H7 (cell line): ENCODE measurements around the gene DEFB113. TPM values are rescaled to one million over a fixed set of nuclear protein-coding genes. Genes with fewer than 3 reads are reported as not detected.

Experiments used
- DNase-seq: peaks from one replicate; pipeline ENCODE4 v3.0.0; 2012
- H3K27me3 ChIP-seq: 2 replicates; pipeline ENCODE4 v1.6.0; 2011; ENCODE audit warnings: mild to moderate bottlenecking, low read length; ENCODE audit not compliant: control insufficient read depth, insufficient read depth
- H3K36me3 ChIP-seq: replicated peaks from 2 replicates; pipeline ENCODE4 v1.5.1; 2011; ENCODE audit warnings: low read length; ENCODE audit not compliant: control insufficient read depth, insufficient read depth
- H3K4me3 ChIP-seq: 2 replicates; pipeline ENCODE4 v1.5.1; 2011; ENCODE audit warnings: low read depth, mild to moderate bottlenecking, control low read depth, low read length, moderate library complexity; ENCODE audit not compliant: insufficient read depth
- total RNA-seq: library from RNA; depleted of rRNA; stranded (reverse); fragments of >200 nt; shearing (Covaris generic); gene quantifications from 2 replicates; pipeline ENCODE4 v1.2.3, GENCODE V29; 2014; rRNA removed

DEFB113 gene
- total RNA-seq, result not detected in 2 replicates

GRCh38 chr6:49969605-49970004 lies at the start of gene DEFB113:
Gene DEFB113 (minus strand): TSS chr6:49969625. CDS start chr6:49969625, 0 bp downstream.
- no peak for DNase-seq
- no peak within 1 kb of the TSS for H3K4me3 ChIP-seq
- H3K27me3 ChIP-seq, result no peaks in the 10 kb centered on the region
- no peaks in the 10 kb centered on the region for H3K36me3 ChIP-seq

GRCh38 chr6:50007819-50008218 lies 38.4 kb upstream of the DEFB113 start:
- no peak for DNase-seq
- H3K27me3 ChIP-seq, result no peaks in the 10 kb centered on the region
- H3K4me3 ChIP-seq, result no peak overlapping the region
- no peaks in the 10 kb centered on the region for H3K36me3 ChIP-seq

GRCh38 chr6:50003139-50003538 lies 33.7 kb upstream of the DEFB113 start:
- H3K27me3 ChIP-seq, result no peaks in the 10 kb centered on the region
- H3K36me3 ChIP-seq, result no peaks in the 10 kb centered on the region
- no peak overlapping the region for H3K4me3 ChIP-seq
- DNase-seq, result no peak

- Histone ChIP-seq H3K27me3 (no peaks in the 10 kb centered on the region), H3K4me3 (no peak overlapping the region), H3K36me3 (no peaks in the 10 kb centered on the region)
- no peak for DNase-seq
Observed at GRCh38 chr6:49995278-49995677, 25.9 kb upstream of the DEFB113 start.

GRCh38 chr6:49988900-49989299 lies 19.5 kb upstream of the DEFB113 start:
- no peak for DNase-seq
- no peaks in the 10 kb centered on the region for H3K27me3 ChIP-seq
- no peak overlapping the region for H3K4me3 ChIP-seq
- no peaks in the 10 kb centered on the region for H3K36me3 ChIP-seq

GRCh38 chr6:49987749-49988148 lies 18.3 kb upstream of the DEFB113 start:
- Histone ChIP-seq H3K36me3 (no peaks in the 10 kb centered on the region), H3K4me3 (no peak overlapping the region), H3K27me3 (no peaks in the 10 kb centered on the region)
- no peak for DNase-seq

- no peak for DNase-seq
- H3K36me3 ChIP-seq, result no peaks in the 10 kb centered on the region
- H3K27me3 ChIP-seq, result no peaks in the 10 kb centered on the region
- H3K4me3 ChIP-seq, result no peak overlapping the region
Observed at GRCh38 chr6:49986551-49986950, 17.1 kb upstream of the DEFB113 start.

- Histone ChIP-seq H3K27me3 (no peaks in the 10 kb centered on the region), H3K4me3 (no peak overlapping the region), H3K36me3 (no peaks in the 10 kb centered on the region)
- DNase-seq, result no peak
Observed at GRCh38 chr6:49982046-49982445, 12.6 kb upstream of the DEFB113 start.

GRCh38 chr6:49980898-49981297 lies 11.5 kb upstream of the DEFB113 start:
- Histone ChIP-seq H3K4me3 (no peak overlapping the region), H3K27me3 (no peaks in the 10 kb centered on the region), H3K36me3 (no peaks in the 10 kb centered on the region)
- no peak for DNase-seq

- no peak overlapping the region for H3K4me3 ChIP-seq
- H3K36me3 ChIP-seq, result no peaks in the 10 kb centered on the region
- DNase-seq, result no peak
- H3K27me3 ChIP-seq, result no peaks in the 10 kb centered on the region
Observed at GRCh38 chr6:49979584-49979983, 10.2 kb upstream of the DEFB113 start.

- no peaks in the 10 kb centered on the region for H3K27me3 ChIP-seq
- no peak for DNase-seq
- H3K36me3 ChIP-seq, result no peaks in the 10 kb centered on the region
- no peak overlapping the region for H3K4me3 ChIP-seq
Observed at GRCh38 chr6:49978332-49979226, 9.2 kb upstream of the DEFB113 start.

GRCh38 chr6:49966823-49967222 lies 2.6 kb downstream of the DEFB113 start:
- no peak for DNase-seq
- H3K4me3 ChIP-seq, result no peak overlapping the region
- no peaks in the 10 kb centered on the region for H3K36me3 ChIP-seq
- no peaks in the 10 kb centered on the region for H3K27me3 ChIP-seq

- Histone ChIP-seq H3K27me3 (no peaks in the 10 kb centered on the region), H3K4me3 (no peak overlapping the region), H3K36me3 (no peaks in the 10 kb centered on the region)
- no peak for DNase-seq
Observed at GRCh38 chr6:49966334-49966733, 3.1 kb downstream of the DEFB113 start.

- H3K27me3 ChIP-seq, result no peaks in the 10 kb centered on the region
- H3K36me3 ChIP-seq, result no peaks in the 10 kb centered on the region
- no peak within 1 kb of the TSS for H3K4me3 ChIP-seq
Observed at GRCh38 chr6:49964064-49964463, 5.4 kb downstream of the DEFB113 start, which contains the start of gene DEFB114. Gene DEFB114 (minus strand): TSS chr6:49964164. CDS start chr6:49964105, 59 bp downstream.

GRCh38 chr6:49958180-49958579 lies 11.2 kb downstream of the DEFB113 start:
- H3K36me3 ChIP-seq, result no peaks in the 10 kb centered on the region
- no peak for DNase-seq
- no peaks in the 10 kb centered on the region for H3K27me3 ChIP-seq
- no peak overlapping the region for H3K4me3 ChIP-seq

More at GRCh38 chr6:49964064-49964463, 5.4 kb downstream of the DEFB113 start, which contains the start of gene DEFB114:
- no peak for DNase-seq
